Stomach (tissue), 4 donors: ENCODE measurements around the gene EFCAB11.

Experiments used
- CTCF ChIP-seq, 7 experiments: fragments of 450-650 bp in 4 of 7; fragments of 200-600 bp in 3 of 7; sonication (generic) in 3 of 7; IDR thresholded peaks; one replicate each; pipeline ENCODE4 v1.5.1; 2016 to 2019; ENCODE audit warnings: antibody characterized with exemption in 7 of 7, control low read depth in 2 of 7, mild to moderate bottlenecking in 1 of 7
- EP300 ChIP-seq: sonication (generic); formaldehyde crosslinking; IDR thresholded peaks from one replicate; pipeline ENCODE4 v1.6.1; 2017; ENCODE audit warnings: antibody characterized with exemption
- POLR2A ChIP-seq, 4 donors: fragments of 450-650 bp; IDR thresholded peaks; one replicate each; pipeline ENCODE4 v1.6.1; 2016; ENCODE audit warnings: antibody characterized with exemption in 4 of 4, control low read depth in 2 of 4, mild to moderate bottlenecking in 1 of 4, moderate library complexity in 1 of 4
- POLR2AphosphoS5 ChIP-seq, 3 donors: sonication (generic); formaldehyde crosslinking; IDR thresholded peaks; one replicate each; pipeline ENCODE4 v1.6.1; 2016; ENCODE audit warnings: antibody characterized with exemption in 3 of 3

DNA sequence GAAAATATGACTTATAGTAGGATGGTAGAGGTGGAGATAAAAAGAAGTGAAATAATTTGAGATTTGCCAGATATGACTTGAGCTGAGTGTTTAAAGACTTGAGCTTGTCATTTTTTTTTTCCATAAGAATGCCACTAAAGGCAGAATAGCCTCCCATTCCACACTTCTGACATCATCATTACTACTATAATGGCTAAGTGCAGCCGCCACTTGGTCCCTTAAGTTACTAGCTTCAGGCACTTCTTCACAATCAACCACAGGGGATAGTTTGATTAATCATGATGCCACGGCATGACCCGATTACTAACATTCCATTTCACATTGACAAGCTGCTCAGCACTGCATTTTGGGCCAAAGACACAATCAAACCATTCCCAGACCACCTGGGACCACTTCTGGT lies 127.9 kb downstream of the EFCAB11 start:
- TF ChIP-seq POLR2A (IDR thresholded peaks at IDR 0.05) (no peak), CTCF (IDR thresholded peaks at IDR 0.05) (no peak), POLR2AphosphoS5 (IDR thresholded peaks at IDR 0.05) (no peak), EP300 (no peak)
